Measurements from ENCODE around the gene CBR1. TPM values are rescaled to one million over a fixed set of nuclear protein-coding genes. Genes with fewer than 3 reads are reported as not detected.

The CBR1 gene
- total and polyA plus RNA-seq, 2 of the 13 experiments (the other 11 are each of a cell fraction or from before 2014, with no cell fraction given), result 33.7 to 38.7 TPM

- Histone ChIP-seq H3K27ac (ENCODE audit: extremely low read length, insufficient read depth, low read length) (no peak overlapping the region), H3K4me2 (ENCODE audit: low read depth, low read length) (no peak overlapping the region), H4K20me1 (ENCODE audit: insufficient read depth, low read length) (no peaks in the 10 kb centered on the region), H3K9me3 (ENCODE audit: low read length) (no peaks in the 10 kb centered on the region), H3K9ac (ENCODE audit: insufficient read depth, low read depth, low read length) (no peak overlapping the region), H3K27me3 (ENCODE audit: control insufficient read depth in 1 of 2, insufficient read depth in 2 of 2, low read length in 2 of 2) (no peaks in the 10 kb centered on the region; a peak in 1 of 5 replicates), H3K79me2 (ENCODE audit: insufficient read depth, low read length) (no peaks in the 10 kb centered on the region), H3K36me3 (replicated peaks in 1 of 2; ENCODE audit: control insufficient read depth in 1 of 2, insufficient read depth in 2 of 2, low read length in 2 of 2) (no peaks in the 10 kb centered on the region), H2AFZ (ENCODE audit: low read length) (no peak overlapping the region), H3K4me3 (replicated peaks in 1 of 3; ENCODE audit: insufficient read depth in 1 of 3, low read depth in 2 of 3, low read length in 3 of 3) (no peak overlapping the region), H3K4me1 (ENCODE audit: insufficient read depth, low read length) (peaks cover 29% of the 10 kb centered on the region)
- no peak for ATAC-seq
- BruUV-seq (replicated peaks), result no TSS peak
- WGBS (ENCODE audit: low lambda C conversion rate), result 55% methylated on average over 8 of the region's 9 CpGs
- DNase-seq (ENCODE audit: low spot score), result no peak
- in situ Hi-C loops (cut with HindIII; ENCODE audit: extremely low pct_ligation_motif_present, low pct_unique_long_range_greater_than_20kb), result no loop called here
- intact Hi-C loops (cut with micrococcal nuclease; ENCODE audit: unreplicated experiment), result no loop called here
- TF ChIP-seq ZSCAN21 (CRISPR knock-in tag; IDR thresholded peaks at IDR 0.05; ENCODE audit: borderline replicate concordance), result no peak
- no peak for TF ChIP-seq FUBP1 (CRISPR knock-in tag; IDR thresholded peaks at IDR 0.05; ENCODE audit: borderline replicate concordance)
- CTCF ChIA-PET (ENCODE audit: low intra/inter-chr PET ratio, low total read pairs), result no interaction called here
- FAIRE-seq, result no peak
- POLR2A ChIA-PET, result interaction anchor here (2.1 kb wide), 1 partner anchor 18 kb away, joined by 7 read pairs; the partner anchor contains the start of gene SETD4
These were observed 7.9 kb downstream of the CBR1 start for GRCh38 chr21:36077758-36078157.

DNA sequence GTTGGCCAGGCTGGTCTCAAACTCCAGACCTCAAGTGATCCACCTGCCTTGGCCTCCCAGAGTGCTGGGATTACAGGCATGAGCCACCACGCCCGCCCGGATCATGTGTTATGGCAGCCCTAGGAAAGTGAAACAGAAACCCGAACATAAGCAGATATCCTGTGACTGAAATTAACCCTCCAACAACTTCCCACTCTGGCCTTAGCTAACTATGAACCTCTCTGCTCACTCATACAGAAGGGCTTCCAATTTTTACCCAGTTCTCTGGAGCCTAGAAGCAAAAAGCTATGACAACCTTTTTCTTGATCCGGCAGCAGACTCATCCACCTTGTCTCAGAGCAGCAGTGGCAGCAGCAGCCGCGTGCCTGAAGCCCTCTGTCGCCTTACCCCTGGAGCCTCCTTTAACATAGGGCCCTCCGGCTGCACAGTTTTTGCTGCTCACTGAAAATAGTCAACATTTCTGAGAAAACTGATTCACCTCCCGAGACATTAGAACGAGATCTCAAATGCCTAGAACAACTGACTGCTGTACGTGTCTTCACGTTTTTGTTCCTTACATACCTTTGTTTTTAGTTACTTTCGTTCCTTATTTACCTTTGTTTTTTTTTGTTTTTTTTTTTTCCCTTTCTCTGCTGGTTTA is 9.3 kb downstream of the CBR1 start:
- 10% methylated on average over 11 of the region's 14 CpGs for WGBS (ENCODE audit: low lambda C conversion rate)
- Histone ChIP-seq H3K4me1 (ENCODE audit: insufficient read depth, low read length) (peaks cover 17% of the 10 kb centered on the region), H2AFZ (ENCODE audit: low read length) (peak overlapping the region; percentile 85), H3K9ac (ENCODE audit: insufficient read depth, low read depth, low read length) (peak overlapping the region; percentile 58), H3K4me3 (replicated peaks in 1 of 3; ENCODE audit: insufficient read depth in 1 of 3, low read depth in 2 of 3, low read length in 3 of 3) (peak overlapping the region; percentile 38 to 62 (median 60)), H3K4me2 (ENCODE audit: low read depth, low read length) (peak overlapping the region; percentile 86), H3K36me3 (replicated peaks in 1 of 2; ENCODE audit: control insufficient read depth in 1 of 2, insufficient read depth in 2 of 2, low read length in 2 of 2) (no peaks in the 10 kb centered on the region), H4K20me1 (ENCODE audit: insufficient read depth, low read length) (no peaks in the 10 kb centered on the region), H3K9me3 (ENCODE audit: low read length) (no peaks in the 10 kb centered on the region), H3K79me2 (ENCODE audit: insufficient read depth, low read length) (no peaks in the 10 kb centered on the region), H3K27me3 (ENCODE audit: control insufficient read depth in 1 of 2, insufficient read depth in 2 of 2, low read length in 2 of 2) (no peaks in the 10 kb centered on the region; a peak in 1 of 5 replicates), H3K27ac (ENCODE audit: extremely low read length, insufficient read depth, low read length) (peak overlapping the region; percentile 48)
- TSS peak; percentile 70 for BruUV-seq (replicated peaks)
- POLR2A ChIA-PET, result interaction anchor here (1.3 to 2.1 kb wide), 2 partner anchors 19 to 1261 kb away, joined by 3 to 7 read pairs; partner anchors contain the start of gene SETD4
- intact Hi-C loops (cut with micrococcal nuclease; ENCODE audit: unreplicated experiment) (no loop called here), in situ Hi-C loops (cut with HindIII; ENCODE audit: extremely low pct_ligation_motif_present, low pct_unique_long_range_greater_than_20kb) (no loop called here)
- ATAC-seq (peak; percentile 89), FAIRE-seq (peak; percentile 37), DNase-seq (ENCODE audit: low spot score) (no peak)
- CTCF ChIA-PET (ENCODE audit: low intra/inter-chr PET ratio, low total read pairs), result no interaction called here
- TF ChIP-seq ZNF619 (CRISPR knock-in tag; IDR thresholded peaks at IDR 0.05), result no peak
- peak in 1 of 2 experiments; percentile 35; a peak in 1 of 4 replicates for TF ChIP-seq POLR2A (IDR thresholded peaks at IDR 0.05; ENCODE audit: insufficient read depth in 1 of 2, low read depth in 2 of 2, low read length in 2 of 2)
- TF ChIP-seq NFE2 (CRISPR knock-in tag; IDR thresholded peaks at IDR 0.05), result no peak
- no peak for TF ChIP-seq ZNF124 (CRISPR knock-in tag; IDR thresholded peaks at IDR 0.05)
- no peak for TF ChIP-seq ZNF629 (CRISPR knock-in tag; conservative IDR thresholded peaks at IDR 0.05)
- TF ChIP-seq, protein P1, sequence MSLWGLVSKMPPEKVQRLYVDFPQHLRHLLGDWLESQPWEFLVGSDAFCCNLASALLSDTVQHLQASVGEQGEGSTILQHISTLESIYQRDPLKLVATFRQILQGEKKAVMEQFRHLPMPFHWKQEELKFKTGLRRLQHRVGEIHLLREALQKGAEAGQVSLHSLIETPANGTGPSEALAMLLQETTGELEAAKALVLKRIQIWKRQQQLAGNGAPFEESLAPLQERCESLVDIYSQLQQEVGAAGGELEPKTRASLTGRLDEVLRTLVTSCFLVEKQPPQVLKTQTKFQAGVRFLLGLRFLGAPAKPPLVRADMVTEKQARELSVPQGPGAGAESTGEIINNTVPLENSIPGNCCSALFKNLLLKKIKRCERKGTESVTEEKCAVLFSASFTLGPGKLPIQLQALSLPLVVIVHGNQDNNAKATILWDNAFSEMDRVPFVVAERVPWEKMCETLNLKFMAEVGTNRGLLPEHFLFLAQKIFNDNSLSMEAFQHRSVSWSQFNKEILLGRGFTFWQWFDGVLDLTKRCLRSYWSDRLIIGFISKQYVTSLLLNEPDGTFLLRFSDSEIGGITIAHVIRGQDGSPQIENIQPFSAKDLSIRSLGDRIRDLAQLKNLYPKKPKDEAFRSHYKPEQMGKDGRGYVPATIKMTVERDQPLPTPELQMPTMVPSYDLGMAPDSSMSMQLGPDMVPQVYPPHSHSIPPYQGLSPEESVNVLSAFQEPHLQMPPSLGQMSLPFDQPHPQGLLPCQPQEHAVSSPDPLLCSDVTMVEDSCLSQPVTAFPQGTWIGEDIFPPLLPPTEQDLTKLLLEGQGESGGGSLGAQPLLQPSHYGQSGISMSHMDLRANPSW (CRISPR knock-in tag; IDR thresholded peaks at IDR 0.05; ENCODE audit: borderline replicate concordance), result no peak
- no peak for TF ChIP-seq KMT2A (CRISPR knock-in tag; IDR thresholded peaks at IDR 0.05)
- 0 out of 2 replicates have a peak, but pooled peaks have one; percentile 44 for TF ChIP-seq ZNF766 (CRISPR knock-in tag; IDR thresholded peaks at IDR 0.05; ENCODE audit: borderline replicate concordance)
- no peak for TF ChIP-seq ZNF713 (CRISPR knock-in tag; IDR thresholded peaks at IDR 0.05)
- TF ChIP-seq PITX1 (CRISPR knock-in tag; IDR thresholded peaks at IDR 0.05), result 0 out of 2 replicates have a peak, but pooled peaks have one; percentile 50
- 0 out of 2 replicates have a peak, but pooled peaks have one; percentile 48 for TF ChIP-seq MYC (CRISPR knock-in tag; IDR thresholded peaks at IDR 0.05; ENCODE audit: borderline replicate concordance)
